GM18505 (cell line): ENCODE data around the gene GNG11.
"Not testable (repeated sequence)": the region's sequence is repeated elsewhere in the genome, so short reads cannot be mapped to it uniquely, and the experiment has no call there.

ENCODE experiments used
- ATAC-seq: cut with Tn5 transposase; IDR thresholded peaks from one replicate; pipeline ENCODE4 v1.9.1; 2021; ENCODE audit not compliant: unreplicated experiment
- POLR2A ChIP-seq: IDR thresholded peaks from 4 replicates; pipeline ENCODE4 v1.6.1; 2011; ENCODE audit warnings: borderline replicate concordance; ENCODE audit not compliant: insufficient read depth, insufficient read length; ENCODE audit errors: extremely low read depth

Gene GNG11

GRCh38 chr7:93894966-93895640 is 26.4 kb upstream of the GNG11 start:
- no peak for ATAC-seq
- no peak for TF ChIP-seq POLR2A

GRCh38 chr7:93895859-93896600 is 25.5 kb upstream of the GNG11 start:
- ATAC-seq: no peak
- TF ChIP-seq POLR2A: no peak

- no peak for ATAC-seq
- no peak for TF ChIP-seq POLR2A
These were observed 23.9 kb upstream of the GNG11 start for GRCh38 chr7:93897680-93898079.

- ATAC-seq: no peak
These were observed 18.6 kb upstream of the GNG11 start for GRCh38 chr7:93902777-93903423.

GRCh38 chr7:93906267-93906666 is 15.3 kb upstream of the GNG11 start, which contains the start of gene GNGT1:
Gene GNGT1, plus strand, starts transcription at chr7:93906567. Its CDS starts 180 bp downstream, at chr7:93906747.
- ATAC-seq: no peak
- no peak for TF ChIP-seq POLR2A

More at GRCh38 chr7:93902777-93903423, 18.6 kb upstream of the GNG11 start:
- no peak for TF ChIP-seq POLR2A

- TF ChIP-seq POLR2A: no peak
These were observed 11.2 kb upstream of the GNG11 start for GRCh38 chr7:93910076-93910994.

GRCh38 chr7:93911242-93911641 is 10.3 kb upstream of the GNG11 start:
- ATAC-seq: not testable (repeated sequence)

More at GRCh38 chr7:93910076-93910994, 11.2 kb upstream of the GNG11 start:
- no peak for ATAC-seq

- ATAC-seq: not testable (repeated sequence)
These were observed 9.9 kb upstream of the GNG11 start for GRCh38 chr7:93911661-93912060.

GRCh38 chr7:93913197-93913596 is 8.3 kb upstream of the GNG11 start:
- no peak for ATAC-seq
- no peak for TF ChIP-seq POLR2A

GRCh38 chr7:93914581-93915066 is 6.9 kb upstream of the GNG11 start:
- ATAC-seq: no peak
- no peak for TF ChIP-seq POLR2A

GRCh38 chr7:93915206-93915842 is 6.2 kb upstream of the GNG11 start:
- not testable (repeated sequence) for ATAC-seq

GRCh38 chr7:93915888-93916287 is 5.6 kb upstream of the GNG11 start:
- not testable (repeated sequence) for ATAC-seq

GRCh38 chr7:93916315-93916714 is 5.2 kb upstream of the GNG11 start:
- ATAC-seq: not testable (repeated sequence)
